Limb (tissue), 2 donors: ENCODE data around the gene SLC32A1.

Experiments
- DNase-seq, 2 donors: peaks; one replicate each; pipeline ENCODE4 v3.0.0-alpha.2; 2016; ENCODE audit errors: extremely low spot score in 2 of 2

The SLC32A1 gene

DNA sequence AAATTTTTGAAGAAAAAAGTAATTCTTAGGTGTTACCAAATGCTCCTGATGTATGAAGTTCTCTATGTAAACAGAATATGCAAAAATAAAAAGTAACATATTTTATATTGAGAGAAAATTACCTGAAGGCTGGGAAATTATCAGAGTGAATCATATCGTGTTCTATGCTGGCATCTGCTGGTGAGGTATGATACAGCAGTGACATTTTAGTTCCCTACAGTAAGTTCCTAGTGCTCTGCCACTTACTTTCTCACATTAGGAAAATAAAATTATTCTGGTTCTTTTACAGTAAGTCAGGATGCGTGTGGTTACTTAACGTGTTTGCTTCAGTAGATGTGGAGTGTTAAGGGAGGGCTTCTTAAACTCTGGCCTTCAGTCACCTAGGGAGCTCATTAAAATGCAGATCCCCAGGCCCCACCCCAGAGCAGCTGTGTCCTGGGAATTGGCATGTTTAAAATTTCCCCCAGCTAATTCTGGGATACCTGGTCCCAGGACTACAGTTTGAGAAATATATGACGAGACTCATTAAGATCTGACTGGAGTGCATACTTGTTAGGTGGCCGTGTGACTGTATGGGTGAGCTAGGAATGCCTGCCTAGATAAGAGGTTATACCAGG is 27.2 kb downstream of the SLC32A1 start:
- peak; percentile 34 to 47 for DNase-seq

DNA sequence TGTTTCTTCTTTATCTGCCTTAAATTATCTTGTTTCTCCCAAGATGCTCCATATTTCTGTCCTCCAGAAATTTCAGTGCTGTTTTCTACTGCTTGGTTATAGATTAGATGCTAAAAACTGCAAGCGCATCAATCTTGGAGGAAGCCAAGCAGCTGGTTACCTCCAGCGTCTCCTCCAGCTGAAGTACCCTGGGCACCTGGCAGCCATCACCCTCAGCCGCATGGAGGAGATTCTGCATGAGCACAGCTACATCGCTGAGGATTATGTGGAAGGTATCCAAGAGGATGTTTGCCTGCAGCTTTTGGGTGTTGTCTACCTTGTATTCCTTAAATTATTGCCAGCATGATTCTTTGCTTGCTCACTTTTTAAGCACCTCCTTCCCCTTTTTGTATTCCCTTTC is 27.7 kb downstream of the SLC32A1 start:
- no peak for DNase-seq

DNA sequence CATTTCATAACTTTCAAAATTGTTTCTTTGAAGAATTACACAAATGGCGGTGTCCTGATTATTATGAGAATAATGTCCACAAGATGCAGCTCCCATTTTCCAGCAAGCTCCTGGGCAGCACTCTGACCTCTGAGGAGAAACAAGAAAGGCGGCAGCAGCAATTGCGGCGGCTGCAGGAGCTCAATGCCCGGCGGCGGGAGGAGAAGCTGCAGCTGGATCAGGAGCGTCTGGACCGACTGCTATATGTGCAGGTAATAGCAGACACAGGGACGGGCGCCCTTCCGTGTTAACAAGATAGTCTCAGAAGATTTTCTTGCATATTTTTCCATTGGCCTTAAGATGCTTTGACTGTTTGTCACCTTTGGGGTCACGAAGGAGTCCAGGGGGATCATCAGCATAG is 30.6 kb downstream of the SLC32A1 start:
- DNase-seq = no peak

DNA sequence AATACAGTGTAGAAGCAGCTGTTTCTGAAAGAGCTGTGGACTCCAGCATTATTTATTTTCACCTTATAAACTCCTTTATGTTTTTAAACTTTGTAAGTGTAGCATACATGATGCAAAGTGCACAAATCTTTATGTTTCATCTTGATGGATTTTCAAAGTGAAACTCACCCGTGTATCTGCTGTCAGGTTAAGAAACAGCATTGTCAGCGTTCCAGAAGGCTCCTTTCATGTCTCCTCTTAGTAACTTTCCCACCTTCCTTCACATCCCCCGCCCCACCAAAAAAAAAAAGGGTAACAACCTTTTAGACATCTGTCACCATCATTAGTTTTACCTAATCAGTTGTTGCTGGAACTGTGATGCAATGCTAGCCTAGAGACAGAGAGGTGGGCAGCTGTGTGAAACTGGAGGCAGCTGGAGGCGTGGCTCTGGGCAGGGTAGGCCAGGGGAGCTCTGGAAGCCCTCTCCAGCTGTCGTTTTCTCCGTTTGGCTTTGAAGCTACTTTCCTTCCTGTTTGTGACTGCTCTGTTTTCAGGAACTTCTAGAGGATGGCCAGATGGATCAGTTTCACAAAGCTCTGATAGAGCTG is 31.1 kb downstream of the SLC32A1 start:
- DNase-seq = no peak

DNA sequence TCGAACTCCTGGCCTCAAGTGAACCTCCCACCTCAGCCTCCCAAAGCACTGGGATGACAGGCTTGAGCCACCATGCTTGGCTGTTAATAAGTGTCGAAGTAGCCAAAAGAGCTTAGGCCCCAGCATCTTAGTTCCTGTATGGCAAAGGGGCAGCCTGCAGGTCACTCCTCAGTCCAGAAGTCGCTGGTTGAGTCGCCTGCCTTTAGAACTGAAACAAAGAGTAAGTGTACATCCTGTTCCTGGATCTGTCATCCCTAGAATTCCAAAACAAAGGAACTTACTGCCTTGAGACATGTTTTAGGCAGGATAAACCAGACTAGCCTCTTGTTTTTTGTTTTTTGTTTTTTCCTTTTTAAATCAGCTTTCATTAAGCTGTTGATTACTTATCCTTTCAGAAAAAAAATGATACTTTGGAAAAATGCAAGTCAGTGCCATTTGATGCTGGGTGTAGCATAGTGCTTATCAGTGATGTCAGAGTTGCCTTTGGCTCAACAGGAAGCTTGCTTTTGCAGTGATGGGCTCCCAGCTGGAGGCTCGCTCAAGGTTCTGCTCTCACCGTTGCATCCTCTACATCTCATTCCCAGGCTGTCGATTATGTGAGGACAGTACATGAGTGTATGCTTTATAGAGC is 33.0 kb downstream of the SLC32A1 start:
- no peak for DNase-seq

DNA sequence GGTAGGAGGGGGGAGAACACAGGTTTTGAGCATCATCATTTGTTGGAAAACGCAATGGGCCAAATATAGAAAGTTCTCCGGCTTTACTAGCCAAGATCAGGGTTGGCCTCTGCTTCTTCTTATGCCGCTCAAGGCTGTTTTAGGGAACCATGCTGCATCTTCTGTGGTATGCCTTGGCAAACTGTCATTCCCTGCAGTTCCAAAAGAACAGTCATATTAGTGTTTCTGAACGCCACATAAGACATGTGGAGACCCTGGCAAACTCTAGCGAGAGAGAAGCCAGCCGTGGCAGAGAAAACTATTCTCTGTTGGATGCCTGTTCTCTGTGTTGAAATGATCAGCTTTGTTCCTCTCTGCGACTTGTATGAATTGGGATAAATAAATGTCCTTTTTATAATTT is 34.8 kb downstream of the SLC32A1 start:
- no peak for DNase-seq

DNA sequence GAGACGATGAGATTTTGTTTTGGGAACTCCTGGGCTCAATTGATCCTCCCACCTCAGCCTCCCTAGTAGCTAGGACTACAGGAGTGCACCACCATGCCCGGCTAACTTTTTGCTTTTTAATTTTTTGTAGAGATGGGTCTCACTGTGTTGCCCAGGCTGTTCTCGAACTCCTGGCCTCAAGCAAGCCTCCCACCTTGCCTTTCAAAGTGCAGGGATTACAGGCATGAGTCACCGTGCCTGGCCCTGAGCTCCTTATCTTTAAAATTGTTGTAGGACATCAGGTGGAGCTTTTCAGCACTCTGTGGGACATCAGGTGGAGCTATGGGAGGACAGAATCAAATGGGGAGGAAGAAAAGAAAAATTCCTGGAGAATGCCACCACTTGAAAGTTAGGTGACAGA is 36.7 kb downstream of the SLC32A1 start:
- no peak for DNase-seq

DNA sequence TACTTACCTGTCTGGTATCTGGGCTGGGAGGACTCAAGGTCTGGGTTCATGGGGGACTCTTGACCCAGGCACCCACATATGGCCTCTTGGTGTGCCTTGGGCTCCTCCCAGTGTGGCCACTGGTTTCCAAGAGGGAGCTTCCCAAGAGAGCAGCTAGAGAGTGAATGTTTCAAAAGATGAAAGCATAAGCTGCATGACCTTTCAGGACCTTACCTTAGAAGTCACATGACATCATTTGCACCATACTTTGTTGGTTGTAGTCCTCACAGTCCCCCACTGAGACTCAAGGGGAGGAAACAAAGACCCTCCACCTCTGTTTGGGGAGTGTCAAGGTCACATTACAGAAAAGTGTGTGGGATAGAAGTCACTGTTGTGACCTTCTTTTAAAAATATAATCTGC is 37.9 kb downstream of the SLC32A1 start:
- DNase-seq = no peak

DNA sequence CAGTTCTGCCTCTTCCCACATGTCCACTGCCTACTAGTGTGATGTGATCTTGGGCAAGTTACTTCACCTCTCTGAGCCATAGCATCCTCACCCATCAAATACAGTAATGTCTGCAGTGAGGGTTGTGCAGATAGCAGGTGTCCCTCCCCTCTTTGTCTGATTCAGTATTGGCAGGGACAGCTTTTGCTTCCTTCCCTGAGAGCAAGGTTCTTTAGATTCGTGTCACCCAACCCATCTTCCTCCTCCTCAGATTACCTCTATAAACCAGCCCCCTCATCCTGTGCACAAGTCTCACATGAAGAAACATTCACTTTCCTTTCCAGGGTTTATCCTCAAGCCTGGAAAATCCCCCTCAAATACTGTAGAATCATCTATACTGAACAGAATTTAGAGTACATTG is 39.3 kb downstream of the SLC32A1 start:
- DNase-seq = no peak

DNA sequence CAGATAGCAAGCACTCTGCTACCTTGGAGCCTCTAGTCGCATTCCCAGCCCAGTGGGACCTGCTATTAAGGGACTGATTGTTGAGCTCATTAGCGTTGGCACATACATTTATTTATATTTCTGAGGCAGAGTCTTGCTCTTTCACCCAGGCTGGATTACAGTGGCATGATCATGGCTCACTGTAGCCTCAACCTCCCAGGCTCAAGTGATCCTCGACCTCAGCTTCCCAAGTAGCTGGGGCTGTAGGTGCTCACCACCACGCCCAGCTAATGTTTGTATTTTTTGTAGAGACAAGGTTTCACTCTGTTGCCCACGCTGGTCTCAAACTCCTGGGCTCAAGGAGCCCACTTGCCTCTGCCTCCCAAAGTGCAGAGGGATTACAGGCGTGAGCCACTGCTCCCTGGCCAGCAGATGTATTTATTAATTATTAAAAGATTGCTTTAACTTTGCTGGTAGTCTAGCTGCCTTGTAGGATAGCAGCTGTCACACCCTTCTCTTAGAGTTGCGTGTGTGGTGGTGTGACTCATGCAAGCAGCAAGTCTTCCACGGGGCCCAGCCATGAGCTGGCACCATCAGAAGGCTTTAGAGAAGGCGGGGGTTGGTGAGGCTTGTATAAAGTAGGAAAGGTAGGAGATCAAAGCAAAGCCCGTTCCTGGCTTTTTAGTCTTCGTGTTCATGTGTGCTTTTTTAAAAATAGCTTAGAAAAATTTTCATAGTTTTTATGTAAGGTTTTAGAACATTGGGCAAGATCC is 40.5 kb downstream of the SLC32A1 start:
- no peak for DNase-seq

DNA sequence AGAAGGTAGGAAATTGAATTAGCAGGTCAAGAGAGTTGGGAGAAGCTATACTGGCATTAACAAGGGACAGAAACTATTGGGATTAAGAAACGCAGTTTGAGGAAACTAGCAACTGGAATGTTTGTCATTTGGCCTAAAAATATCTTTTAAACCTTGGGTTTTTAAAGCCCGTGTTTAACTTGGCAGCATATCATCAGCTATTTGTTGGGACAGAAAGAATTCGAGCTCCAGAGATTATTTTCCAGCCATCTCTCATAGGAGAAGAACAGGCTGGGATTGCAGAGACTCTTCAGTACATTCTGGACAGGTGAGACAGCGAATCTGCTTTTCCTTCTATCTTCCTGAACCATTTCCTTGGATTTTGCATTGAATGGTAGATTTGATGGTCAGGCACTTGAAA is 41.8 kb downstream of the SLC32A1 start:
- DNase-seq = no peak

DNA sequence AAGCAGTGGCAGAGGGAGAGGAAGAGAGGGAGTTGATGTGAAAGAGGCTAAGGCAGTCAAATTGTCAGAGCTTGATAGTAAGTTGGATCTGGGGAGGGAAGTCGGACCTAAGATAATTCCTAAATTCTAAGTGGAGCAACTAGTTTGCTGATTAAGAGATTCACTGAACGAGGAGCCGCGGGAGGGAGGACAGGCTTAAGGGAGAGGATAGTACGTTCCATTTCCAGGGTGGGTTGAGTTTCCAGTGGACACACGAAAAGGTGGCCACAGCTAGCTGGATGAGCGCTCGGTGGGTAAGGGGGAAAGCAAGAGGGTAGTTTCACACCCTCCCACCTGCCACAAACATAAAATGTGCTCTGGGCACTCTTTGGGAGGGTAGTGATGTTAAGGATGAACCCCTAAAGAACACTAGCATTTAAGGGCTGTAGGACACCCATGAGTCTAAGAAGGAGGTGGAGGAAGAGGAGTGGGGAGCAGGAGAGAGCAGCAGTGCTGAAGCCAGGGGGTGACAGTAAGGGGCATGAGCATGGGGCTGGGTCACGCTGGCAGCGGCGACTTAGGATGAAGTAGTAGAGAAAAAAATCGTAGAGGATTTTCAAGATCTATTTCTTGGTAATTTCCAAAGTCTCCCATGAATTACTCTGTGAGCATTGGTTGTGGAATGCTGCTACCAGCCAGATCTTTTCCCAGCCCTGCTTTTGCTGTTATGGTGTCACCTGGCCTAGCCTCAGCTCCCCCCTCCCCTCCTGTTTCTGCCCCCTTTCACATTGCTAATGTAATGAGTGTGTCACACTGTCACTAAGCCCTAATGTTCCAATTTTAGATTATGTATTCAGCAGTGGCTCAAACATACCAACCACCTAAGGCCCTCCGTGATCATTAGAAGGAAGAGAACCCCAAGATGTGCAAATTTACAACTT is 45.4 kb downstream of the SLC32A1 start:
- no peak for DNase-seq

DNA sequence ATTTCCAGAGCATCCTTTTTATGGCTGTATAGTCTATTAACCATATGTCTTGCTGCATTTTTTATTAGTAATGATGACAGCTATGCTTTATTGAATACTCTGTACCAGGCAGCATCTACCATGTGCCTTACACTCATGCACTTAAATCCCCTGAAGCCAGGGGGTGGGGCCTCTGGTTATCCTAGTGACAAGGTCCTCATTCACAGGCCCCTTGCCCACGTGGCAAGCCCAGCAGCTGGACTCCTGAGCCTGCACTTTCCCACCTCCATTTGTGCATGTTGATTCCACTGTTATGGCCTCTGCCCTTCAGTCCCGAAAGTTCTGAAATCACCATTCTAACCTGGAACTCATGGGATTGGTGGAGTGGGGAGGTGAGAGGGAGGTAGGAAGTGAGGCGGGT is 46.3 kb downstream of the SLC32A1 start:
- no peak for DNase-seq

DNA sequence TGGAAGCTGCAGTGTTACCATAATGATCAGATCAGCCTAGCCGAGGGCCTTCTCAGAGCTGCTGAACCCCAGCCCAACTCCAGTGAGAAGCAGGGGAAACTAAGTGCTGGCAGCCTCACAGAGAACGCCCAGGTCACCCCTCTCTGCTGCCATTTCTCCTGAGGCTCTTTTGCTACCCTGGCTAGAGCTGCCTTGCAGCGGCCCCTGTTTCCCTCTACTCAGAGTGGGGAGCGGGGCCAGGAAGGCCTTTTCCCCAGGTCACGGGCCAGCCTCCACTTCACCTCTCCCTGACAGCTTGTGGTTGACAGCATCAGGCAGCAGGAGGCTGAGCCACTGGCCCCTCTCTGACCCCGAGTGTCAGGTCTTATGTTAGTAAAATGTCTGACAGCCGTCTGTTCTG is 46.7 kb downstream of the SLC32A1 start:
- DNase-seq = no peak

DNA sequence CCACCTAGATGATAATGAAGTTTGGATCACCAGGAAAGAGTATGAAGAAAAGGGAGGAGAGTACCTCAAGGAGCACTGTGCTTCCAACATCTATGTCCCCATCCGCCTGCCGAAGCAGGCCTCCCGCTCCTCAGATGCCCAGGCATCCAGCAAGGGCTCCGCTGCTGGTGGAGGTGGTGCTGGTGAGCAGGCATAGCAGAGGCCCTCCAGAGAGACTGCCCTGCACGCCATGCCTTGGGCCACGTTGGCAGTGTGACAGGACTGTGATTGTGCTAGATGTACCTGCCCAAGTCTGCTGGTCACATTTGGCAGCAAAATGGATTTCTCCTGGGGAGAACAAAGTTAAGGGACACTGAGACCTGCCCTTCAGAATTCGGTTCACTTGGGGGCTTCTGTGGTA is 47.3 kb downstream of the SLC32A1 start:
- no peak for DNase-seq

DNA sequence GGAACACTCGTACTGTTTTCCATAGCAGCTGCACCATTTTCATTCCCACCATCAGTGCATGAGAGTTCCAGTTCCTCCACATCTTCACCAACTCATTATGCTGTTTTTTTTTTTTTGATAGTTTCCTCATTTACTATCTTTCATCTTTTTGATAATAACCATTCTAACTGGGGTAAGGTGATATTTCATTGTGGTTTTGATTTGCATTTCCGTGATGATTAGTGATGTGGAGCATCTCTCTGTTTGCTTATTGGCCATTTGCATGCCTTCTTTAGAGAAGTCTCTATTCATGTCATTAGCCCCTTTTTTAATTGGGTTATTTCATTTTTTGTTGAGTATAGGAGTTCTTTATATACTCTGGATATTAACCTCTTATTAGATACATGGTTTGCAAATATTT is 49.9 kb downstream of the SLC32A1 start:
- DNase-seq = no peak

DNA sequence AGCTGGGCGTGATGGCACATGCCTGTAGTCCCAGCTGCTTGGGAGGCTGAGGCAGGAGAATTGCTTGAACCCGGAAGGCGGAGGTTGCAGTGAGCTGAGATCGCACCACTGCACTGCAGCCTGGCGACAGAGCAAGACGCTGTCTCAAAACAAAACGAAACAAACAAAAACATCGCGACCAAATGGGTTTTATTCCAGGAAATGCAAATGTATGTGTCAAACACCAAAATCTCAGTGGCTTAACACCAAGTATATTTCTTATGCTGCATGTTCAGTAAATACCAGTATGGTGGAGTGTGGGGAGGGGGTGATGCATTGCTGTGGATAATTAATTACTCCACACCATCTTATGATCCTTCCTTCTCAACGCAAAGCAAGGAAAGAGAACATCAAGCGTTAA is 52.1 kb downstream of the SLC32A1 start:
- DNase-seq = no peak
